ENCODE data around the gene SLC30A2. TPM values are rescaled to one million over a fixed set of nuclear protein-coding genes. Genes with fewer than 3 reads are reported as not detected.

The SLC30A2 gene
- total and polyA plus RNA-seq, 4 donors = under 0.01 to 0.12 (median 0.05) TPM; not detected in 1

DNA sequence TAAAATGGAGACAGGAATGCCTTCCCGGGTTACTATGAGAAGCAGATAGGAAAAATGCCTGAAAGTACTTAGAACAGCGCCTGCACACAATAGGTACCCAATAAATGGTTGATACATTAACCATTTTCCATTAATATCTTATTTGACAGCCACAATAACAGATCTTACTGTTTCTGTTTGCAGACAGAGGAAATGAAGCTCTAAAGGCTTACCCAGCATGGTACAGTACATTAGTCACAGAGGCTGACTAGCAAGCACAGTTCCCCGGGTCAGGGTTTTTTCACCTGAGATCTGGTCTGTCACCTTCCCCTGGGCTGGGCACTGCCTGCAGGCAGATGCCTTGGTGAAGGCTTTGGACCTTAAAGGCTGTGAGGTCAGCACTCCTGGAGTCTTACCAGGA, 18.6 kb upstream of the SLC30A2 start:
- no peak overlapping the region for H3K9ac ChIP-seq (ENCODE audit: low read depth in 1 of 2, low read length in 2 of 2)
- WGBS = 74% methylated on average over 3 of the region's 3 CpGs
- no peak for DNase-seq (ENCODE audit: low spot score)

More for the DNA sequence above, 18.6 kb upstream of the SLC30A2 start:
- TF ChIP-seq REST (IDR thresholded peaks at IDR 0.05) (no peak), ATF3 (IDR thresholded peaks at IDR 0.05) (no peak), TAF1 (conservative IDR thresholded peaks at IDR 0.05) (no peak), RAD21 (IDR thresholded peaks at IDR 0.05) (no peak), SP1 (IDR thresholded peaks at IDR 0.05) (no peak), RXRA (IDR thresholded peaks at IDR 0.05) (no peak), HNF4A (conservative IDR thresholded peaks at IDR 0.05) (no peak), NR2F2 (IDR thresholded peaks at IDR 0.05) (no peak), FOXA1 (IDR thresholded peaks at IDR 0.05) (no peak), CTCF (IDR thresholded peaks at IDR 0.05; ENCODE audit: low read depth, low read length, missing input control) (no peak), GABPA (IDR thresholded peaks at IDR 0.05 in 1 of 2, conservative IDR thresholded peaks at IDR 0.05 in 1 of 2) (no peak), JUND (IDR thresholded peaks at IDR 0.05) (no peak), EGR1 (IDR thresholded peaks at IDR 0.05; ENCODE audit: low read depth in 2 of 2) (no peak), FOXA2 (IDR thresholded peaks at IDR 0.05) (no peak), YY1 (IDR thresholded peaks at IDR 0.05) (no peak)
- TF ChIP-seq, protein P1, sequence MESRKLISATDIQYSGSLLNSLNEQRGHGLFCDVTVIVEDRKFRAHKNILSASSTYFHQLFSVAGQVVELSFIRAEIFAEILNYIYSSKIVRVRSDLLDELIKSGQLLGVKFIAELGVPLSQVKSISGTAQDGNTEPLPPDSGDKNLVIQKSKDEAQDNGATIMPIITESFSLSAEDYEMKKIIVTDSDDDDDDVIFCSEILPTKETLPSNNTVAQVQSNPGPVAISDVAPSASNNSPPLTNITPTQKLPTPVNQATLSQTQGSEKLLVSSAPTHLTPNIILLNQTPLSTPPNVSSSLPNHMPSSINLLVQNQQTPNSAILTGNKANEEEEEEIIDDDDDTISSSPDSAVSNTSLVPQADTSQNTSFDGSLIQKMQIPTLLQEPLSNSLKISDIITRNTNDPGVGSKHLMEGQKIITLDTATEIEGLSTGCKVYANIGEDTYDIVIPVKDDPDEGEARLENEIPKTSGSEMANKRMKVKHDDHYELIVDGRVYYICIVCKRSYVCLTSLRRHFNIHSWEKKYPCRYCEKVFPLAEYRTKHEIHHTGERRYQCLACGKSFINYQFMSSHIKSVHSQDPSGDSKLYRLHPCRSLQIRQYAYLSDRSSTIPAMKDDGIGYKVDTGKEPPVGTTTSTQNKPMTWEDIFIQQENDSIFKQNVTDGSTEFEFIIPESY (IDR thresholded peaks at IDR 0.05) = no peak
- TF ChIP-seq, protein P2, sequence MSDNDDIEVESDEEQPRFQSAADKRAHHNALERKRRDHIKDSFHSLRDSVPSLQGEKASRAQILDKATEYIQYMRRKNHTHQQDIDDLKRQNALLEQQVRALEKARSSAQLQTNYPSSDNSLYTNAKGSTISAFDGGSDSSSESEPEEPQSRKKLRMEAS (IDR thresholded peaks at IDR 0.05) = no peak
- no peaks in the 10 kb centered on the region for H3K4me1 ChIP-seq (ENCODE audit: control insufficient read depth in 4 of 4, insufficient read depth in 4 of 4, low read length in 3 of 4)
- H3K9me3 ChIP-seq (ENCODE audit: control insufficient read depth in 4 of 4, low read length in 3 of 4) = no peaks in the 10 kb centered on the region
- no peak overlapping the region for H3K27ac ChIP-seq (ENCODE audit: low read depth in 1 of 2, low read length in 2 of 2)
- H3K27me3 ChIP-seq (ENCODE audit: control insufficient read depth in 4 of 4, insufficient read depth in 4 of 4, low read length in 3 of 4) = no peaks in the 10 kb centered on the region
- no peak overlapping the region for H3K4me3 ChIP-seq (ENCODE audit: low read depth in 1 of 3, low read length in 3 of 3)
- no peaks in the 10 kb centered on the region for H3K36me3 ChIP-seq (ENCODE audit: control insufficient read depth in 4 of 4, insufficient read depth in 3 of 4, low read depth in 1 of 4, low read length in 3 of 4)
